A549 treated with Hydrocortisone at 1 μM for 4 hours (cell line): Measurements from ENCODE around the gene SNX15. TPM values are rescaled to one million over a fixed set of nuclear protein-coding genes. Genes with fewer than 3 reads are reported as not detected.

Experiments used
- total RNA-seq: library from RNA; stranded (reverse); fragments of 200-300 nt; extraction: Qiagen RNA extraction; gene quantifications from 5 replicates; pipeline ENCODE4 v1.2.3, GENCODE V29; 2022

The SNX15 gene, protein sequence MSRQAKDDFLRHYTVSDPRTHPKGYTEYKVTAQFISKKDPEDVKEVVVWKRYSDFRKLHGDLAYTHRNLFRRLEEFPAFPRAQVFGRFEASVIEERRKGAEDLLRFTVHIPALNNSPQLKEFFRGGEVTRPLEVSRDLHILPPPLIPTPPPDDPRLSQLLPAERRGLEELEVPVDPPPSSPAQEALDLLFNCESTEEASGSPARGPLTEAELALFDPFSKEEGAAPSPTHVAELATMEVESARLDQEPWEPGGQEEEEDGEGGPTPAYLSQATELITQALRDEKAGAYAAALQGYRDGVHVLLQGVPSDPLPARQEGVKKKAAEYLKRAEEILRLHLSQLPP
- 22.6 to 24.7 TPM (median 23.2 TPM) in 5 replicates for total RNA-seq

DNA sequence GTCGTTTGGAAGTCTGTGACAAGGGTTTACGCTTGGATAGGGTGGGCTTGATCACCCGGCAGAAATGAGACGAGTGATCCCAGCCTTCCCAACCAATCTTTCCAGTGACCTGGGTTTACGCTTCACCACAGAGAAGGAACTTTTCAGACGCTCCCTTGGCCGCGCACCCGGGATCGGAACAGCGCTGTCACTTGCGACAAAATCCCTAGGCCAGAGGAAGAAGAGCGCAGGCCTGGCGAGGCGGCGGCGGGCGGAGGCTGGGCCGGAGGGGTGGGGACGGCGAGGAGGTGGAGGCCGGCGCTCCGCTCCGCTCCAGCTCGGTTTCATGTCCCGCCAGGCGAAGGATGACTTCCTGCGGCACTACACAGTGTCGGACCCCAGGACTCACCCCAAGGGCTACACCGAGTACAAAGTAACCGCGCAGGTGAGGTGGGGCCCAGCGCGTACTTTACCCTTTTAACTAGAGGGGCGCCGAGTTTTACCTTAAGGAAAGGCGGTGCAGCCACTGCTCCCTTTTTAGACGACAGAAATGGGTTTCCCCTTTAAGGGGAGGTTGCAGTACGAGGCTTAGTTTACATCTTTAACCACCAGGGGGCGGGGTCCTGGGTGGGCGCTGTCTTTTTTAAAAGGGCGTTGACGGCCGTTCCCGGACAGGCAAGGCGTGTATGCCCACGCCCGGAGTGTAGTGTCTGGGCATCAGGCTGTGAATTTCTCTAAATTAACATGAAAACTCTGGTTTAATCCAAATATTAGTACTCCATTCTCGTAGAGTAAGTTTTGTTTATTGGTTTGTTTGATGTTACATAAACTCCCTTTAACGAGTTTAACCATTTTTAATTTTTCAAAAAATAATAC is at the start of gene SNX15:
Gene SNX15 (plus strand): TSS at position 227 of the 855 bp plus-strand sequence. CDS start 99 bp downstream, at position 326.

DNA sequence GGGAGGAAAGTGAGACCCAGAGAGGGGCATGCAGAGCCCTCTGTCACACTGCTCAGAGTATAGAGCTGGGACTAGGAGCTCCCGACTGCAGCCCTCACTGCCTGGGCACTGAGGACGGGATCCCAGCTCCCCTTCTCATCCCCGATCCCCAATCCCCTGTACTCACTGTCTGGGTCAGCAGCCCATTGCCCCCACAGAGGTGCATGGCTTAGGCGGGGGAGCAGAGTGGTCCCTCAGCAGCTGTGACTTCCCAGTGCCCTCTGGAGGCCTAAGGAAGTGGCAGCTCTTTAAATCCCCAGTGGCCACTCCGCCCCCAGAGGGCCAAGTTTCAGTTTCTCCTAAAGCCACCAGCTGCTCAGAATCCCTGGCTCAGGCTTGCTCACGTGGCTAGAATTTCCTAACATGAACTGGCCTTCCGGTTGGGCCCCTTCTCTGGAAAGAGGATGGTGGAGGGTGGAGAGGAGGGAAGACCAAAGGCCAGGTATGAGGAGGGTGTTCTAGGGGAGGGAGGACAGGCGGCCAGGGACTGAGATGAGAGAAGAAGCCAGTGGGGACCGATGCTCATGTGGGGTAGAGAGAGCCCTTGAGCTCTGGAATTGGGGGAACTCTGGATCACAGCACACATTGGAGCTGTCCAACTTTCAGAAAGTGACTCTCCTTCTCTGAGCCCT is 30.4 kb upstream of the SNX15 start, which contains the start of gene BATF2:
Gene BATF2 (minus strand): TSS at position 262 of the 671 bp plus-strand sequence. CDS start 57 bp downstream, at position 205.

DNA sequence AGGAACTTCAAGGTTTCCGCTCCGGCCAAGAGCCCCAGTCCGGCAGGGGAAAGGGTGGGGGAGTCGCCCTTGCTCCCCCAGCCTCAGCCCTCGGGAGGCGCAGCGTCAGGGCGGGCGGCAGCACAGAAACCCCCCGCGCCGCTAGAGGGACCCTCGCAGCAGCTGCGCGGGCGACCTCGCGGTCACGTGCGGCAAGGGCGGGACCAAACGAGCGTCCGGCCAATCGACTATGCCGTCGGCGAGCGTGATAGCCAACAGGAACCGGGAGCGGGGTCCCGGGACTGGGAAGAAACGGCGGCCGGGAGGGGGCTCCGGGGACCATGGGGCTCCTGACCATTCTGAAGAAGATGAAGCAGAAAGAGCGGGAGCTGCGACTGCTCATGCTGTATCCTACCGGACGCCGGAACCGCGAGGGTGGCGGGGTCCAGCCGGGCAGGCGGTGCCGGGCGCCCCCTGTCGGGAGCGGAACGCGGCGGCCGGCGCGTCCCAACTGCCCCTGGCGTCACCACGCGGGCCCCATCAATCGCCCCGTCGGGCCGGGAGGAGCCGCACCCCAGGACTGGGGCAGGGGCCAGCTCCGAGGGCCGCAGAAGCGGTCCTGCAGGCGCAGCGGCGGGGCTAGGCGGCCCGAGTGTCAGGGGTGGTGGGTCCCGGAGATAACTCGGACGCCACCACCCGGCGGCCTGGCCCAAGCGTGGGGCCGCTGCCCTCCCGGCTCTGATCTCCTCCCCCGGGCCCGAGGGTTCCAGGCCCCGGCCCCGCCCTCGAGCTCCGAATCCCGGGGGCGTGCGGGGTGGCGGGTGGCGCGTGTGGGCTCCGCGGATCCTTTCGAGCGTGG is 13.1 kb upstream of the SNX15 start, which contains the start of gene ARL2:
Gene ARL2 (plus strand): TSS at position 273 of the 838 bp plus-strand sequence. CDS start 48 bp downstream, at position 321.

DNA sequence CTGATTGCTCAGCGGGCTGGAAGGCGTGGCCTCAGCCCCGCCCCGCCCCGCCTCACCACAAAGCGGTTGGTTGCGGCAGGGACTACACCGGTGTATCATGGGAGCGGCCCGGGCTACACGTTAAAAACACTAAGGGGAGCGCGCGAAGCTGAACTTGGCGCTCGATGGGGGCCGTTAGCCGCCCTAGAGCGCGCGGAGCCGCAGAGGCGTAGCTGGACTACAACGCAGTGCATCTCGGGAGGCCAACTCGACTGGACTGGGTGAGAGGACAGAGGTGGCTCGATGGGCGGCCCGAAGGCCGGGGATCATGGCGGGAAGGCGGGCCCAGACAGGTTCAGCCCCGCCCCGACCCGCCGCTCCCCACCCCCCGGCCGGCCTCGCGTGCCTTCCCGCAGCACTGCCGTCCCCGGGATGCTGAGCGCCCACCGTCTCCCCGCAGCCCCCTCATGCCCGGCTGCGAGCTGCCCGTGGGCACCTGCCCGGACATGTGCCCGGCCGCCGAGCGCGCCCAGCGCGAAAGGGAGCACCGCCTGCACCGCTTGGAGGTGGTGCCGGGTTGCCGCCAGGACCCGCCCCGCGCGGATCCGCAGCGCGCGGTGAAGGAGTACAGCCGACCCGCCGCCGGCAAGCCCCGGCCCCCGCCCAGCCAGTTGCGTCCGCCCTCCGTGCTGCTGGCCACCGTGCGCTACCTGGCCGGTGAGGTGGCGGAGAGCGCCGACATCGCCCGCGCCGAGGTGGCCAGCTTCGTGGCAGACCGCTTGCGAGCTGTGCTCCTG is 13.8 kb downstream of the SNX15 start, which contains the start of gene SAC3D1:
Gene SAC3D1 (plus strand): TSS at position 364 of the 776 bp plus-strand sequence. CDS start 83 bp downstream, at position 447.

DNA sequence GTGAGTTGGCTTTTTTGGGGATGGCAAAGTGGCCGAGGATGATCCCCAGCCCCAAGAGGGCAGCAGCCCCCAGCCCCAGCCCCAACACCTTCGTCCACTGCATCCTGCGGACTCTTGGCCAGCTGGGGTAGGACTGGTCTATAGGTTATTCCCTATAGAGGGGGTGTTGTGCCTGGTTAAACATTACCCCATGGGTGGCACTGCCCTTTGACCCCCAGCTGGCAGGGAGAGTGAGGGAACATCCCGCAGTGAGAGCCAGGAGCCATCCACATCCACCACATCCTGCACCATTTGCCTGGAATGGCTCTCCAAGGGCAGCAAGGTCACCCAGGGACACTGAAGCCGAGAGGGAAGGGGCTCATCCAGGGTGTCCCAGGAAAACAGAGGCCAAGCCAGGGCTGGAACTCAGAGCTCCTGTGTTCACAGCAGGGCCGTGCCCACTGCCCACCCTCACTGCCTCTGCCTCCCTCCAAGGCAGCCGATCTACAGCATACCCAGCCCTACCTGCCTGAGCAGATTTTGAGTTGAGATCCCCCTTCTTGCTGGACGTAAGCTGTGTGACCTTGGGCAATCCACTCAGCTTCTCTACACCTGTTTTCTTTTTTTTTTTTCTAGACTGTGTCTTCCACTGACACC is 31.3 kb downstream of the SNX15 start, which contains the start of gene NAALADL1:
Gene NAALADL1 (minus strand): TSS at position 135 of the 636 bp plus-strand sequence. CDS start 32 bp downstream, at position 103.

DNA sequence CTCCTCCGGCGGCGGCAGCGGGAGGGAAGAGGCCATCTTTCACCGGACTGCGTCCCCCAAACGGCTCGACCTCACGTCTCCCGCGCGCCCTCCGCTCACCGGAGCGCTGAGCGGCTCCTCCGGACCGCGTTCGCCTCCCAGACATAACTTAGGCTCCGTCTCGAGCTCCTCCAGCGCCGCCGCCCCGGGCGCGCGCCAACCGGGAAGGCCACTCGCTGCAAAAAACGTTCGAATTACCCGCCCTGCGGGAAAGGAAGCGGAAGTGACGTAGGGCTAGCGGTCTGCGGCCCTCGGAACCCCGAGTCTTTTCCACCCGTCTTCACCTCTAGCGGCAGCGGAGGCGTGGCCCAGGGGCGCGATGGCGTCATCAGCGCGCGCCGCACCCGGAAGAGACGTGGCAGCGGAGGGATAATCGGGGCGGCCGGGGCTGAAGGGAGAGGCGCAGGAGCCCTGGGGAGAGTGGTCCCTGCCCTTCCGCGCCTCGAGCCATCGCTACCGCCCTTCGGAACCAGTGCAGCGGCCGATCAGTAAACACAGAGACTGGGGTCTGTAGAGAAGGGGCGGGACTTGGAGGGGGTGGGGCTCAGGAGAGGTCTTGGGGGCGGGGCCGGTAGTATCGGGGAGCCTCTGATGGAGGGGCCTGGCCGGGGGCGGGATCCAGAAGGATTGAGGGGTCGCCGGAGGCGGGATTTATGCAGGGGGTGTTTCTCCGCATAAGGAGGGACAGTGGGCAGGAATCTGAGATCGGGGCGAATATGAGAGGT is 56.8 kb downstream of the SNX15 start, which contains the start of the genes CDCA5 and ZFPL1:
Gene CDCA5 (minus strand): TSS at position 207 of the 764 bp plus-strand sequence. CDS start 62 bp downstream, at position 145.
Gene ZFPL1 (plus strand): TSS at position 389 of the 764 bp plus-strand sequence. CDS start 477 bp downstream, outside the sequence.

Other genes starting within 250 kb of the SNX15 start
- gene SF1, start 248.9 kb upstream of the SNX15 start, total RNA-seq, result 150 to 224 TPM (median 153 TPM) in 5 replicates
- gene MAP4K2, start 224.2 kb upstream of the SNX15 start, total RNA-seq, result 7.7 to 9.3 TPM (median 8.4 TPM) in 5 replicates
- gene MEN1, start 216.9 kb upstream of the SNX15 start, total RNA-seq, result 35.0 to 40.0 TPM (median 37.1 TPM) in 5 replicates
- gene CDC42BPG, start 182.8 kb upstream of the SNX15 start, total RNA-seq, result 1.5 to 2.1 TPM (median 1.5 TPM) in 5 replicates
- gene EHD1, start 148.8 kb upstream of the SNX15 start, total RNA-seq, result 104 to 116 TPM (median 113 TPM) in 5 replicates
- 13.9 to 20.4 TPM (median 19.8 TPM) in 5 replicates for gene ATG2A, start 110.2 kb upstream of the SNX15 start, total RNA-seq
- gene PPP2R5B, start 102.8 kb upstream of the SNX15 start, total RNA-seq, result 4.0 to 5.5 TPM (median 4.9 TPM) in 5 replicates
- gene GPHA2, start 91.5 kb upstream of the SNX15 start, total RNA-seq, result not detected in 5 replicates
- gene MAJIN, start 55.3 kb upstream of the SNX15 start, total RNA-seq, result not detected in 5 replicates
- gene BATF2, start 30.5 kb upstream of the SNX15 start, total RNA-seq, result 0.54 to 0.70 TPM (median 0.61 TPM) in 5 replicates
- gene ARL2, start 13.3 kb upstream of the SNX15 start, total RNA-seq, result 142 to 189 TPM (median 180 TPM) in 5 replicates
- gene SAC3D1, start 13.8 kb downstream of the SNX15 start, total RNA-seq, result 37.2 to 55.5 TPM (median 51.1 TPM) in 5 replicates
- gene NAALADL1, start 31.1 kb downstream of the SNX15 start, total RNA-seq, result not detected in 5 replicates
- 68.3 to 74.3 TPM (median 72.1 TPM) in 5 replicates for gene CDCA5, start 56.6 kb downstream of the SNX15 start, total RNA-seq
- 31.9 to 34.7 TPM (median 34.4 TPM) in 5 replicates for gene ZFPL1, start 56.8 kb downstream of the SNX15 start, total RNA-seq
- 47.3 to 73.3 TPM (median 54.8 TPM) in 5 replicates for gene VPS51, start 68.8 kb downstream of the SNX15 start, total RNA-seq
- 4.6 to 7.5 TPM (median 5.6 TPM) in 5 replicates for gene TM7SF2, start 84.4 kb downstream of the SNX15 start, total RNA-seq
- gene ZNHIT2, start 90.3 kb downstream of the SNX15 start, total RNA-seq, result 13.2 to 22.8 TPM (median 20.4 TPM) in 5 replicates
- 745 to 1,060 TPM (median 973 TPM) in 5 replicates for gene FAU, start 94.7 kb downstream of the SNX15 start, total RNA-seq
- 69.7 to 79.5 TPM (median 73.4 TPM) in 5 replicates for gene MRPL49, start 94.9 kb downstream of the SNX15 start, total RNA-seq
- 32.6 to 42.1 TPM (median 39.6 TPM) in 5 replicates for gene SYVN1, start 107.1 kb downstream of the SNX15 start, total RNA-seq
- not detected in 5 replicates for gene SPDYC, start 142.8 kb downstream of the SNX15 start, total RNA-seq
- 104 to 118 TPM (median 113 TPM) in 5 replicates for gene CAPN1, start 154.5 kb downstream of the SNX15 start, total RNA-seq
- 12.1 to 15.0 TPM (median 13.8 TPM) in 5 replicates for gene POLA2, start 234.5 kb downstream of the SNX15 start, total RNA-seq